GM12873 (cell line): ENCODE results near the gene APC2.

Source experiments
- TF ChIP-seq, protein P1 (sequence below): IDR thresholded peaks from 2 replicates; pipeline ENCODE4 v1.5.1; 2012; ENCODE audit warnings: low read depth, mild to moderate bottlenecking, moderate library complexity, low read length, control low read depth; ENCODE audit not compliant: insufficient read depth; ENCODE audit errors: missing control alignments

The APC2 gene

GRCh38 chr19:1406774-1407527, 43.0 kb upstream of the APC2 start:
- TF ChIP-seq, protein P1, sequence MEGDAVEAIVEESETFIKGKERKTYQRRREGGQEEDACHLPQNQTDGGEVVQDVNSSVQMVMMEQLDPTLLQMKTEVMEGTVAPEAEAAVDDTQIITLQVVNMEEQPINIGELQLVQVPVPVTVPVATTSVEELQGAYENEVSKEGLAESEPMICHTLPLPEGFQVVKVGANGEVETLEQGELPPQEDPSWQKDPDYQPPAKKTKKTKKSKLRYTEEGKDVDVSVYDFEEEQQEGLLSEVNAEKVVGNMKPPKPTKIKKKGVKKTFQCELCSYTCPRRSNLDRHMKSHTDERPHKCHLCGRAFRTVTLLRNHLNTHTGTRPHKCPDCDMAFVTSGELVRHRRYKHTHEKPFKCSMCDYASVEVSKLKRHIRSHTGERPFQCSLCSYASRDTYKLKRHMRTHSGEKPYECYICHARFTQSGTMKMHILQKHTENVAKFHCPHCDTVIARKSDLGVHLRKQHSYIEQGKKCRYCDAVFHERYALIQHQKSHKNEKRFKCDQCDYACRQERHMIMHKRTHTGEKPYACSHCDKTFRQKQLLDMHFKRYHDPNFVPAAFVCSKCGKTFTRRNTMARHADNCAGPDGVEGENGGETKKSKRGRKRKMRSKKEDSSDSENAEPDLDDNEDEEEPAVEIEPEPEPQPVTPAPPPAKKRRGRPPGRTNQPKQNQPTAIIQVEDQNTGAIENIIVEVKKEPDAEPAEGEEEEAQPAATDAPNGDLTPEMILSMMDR, result peak; percentile 61

- TF ChIP-seq, protein P1, result no peak
Measured at GRCh38 chr19:1407528-1408299, 42.2 kb upstream of the APC2 start, which contains the start of gene DAZAP1. DAZAP1 (plus strand) TSS chr19:1407586; CDS start chr19:1407774, 188 bp downstream.

DNA sequence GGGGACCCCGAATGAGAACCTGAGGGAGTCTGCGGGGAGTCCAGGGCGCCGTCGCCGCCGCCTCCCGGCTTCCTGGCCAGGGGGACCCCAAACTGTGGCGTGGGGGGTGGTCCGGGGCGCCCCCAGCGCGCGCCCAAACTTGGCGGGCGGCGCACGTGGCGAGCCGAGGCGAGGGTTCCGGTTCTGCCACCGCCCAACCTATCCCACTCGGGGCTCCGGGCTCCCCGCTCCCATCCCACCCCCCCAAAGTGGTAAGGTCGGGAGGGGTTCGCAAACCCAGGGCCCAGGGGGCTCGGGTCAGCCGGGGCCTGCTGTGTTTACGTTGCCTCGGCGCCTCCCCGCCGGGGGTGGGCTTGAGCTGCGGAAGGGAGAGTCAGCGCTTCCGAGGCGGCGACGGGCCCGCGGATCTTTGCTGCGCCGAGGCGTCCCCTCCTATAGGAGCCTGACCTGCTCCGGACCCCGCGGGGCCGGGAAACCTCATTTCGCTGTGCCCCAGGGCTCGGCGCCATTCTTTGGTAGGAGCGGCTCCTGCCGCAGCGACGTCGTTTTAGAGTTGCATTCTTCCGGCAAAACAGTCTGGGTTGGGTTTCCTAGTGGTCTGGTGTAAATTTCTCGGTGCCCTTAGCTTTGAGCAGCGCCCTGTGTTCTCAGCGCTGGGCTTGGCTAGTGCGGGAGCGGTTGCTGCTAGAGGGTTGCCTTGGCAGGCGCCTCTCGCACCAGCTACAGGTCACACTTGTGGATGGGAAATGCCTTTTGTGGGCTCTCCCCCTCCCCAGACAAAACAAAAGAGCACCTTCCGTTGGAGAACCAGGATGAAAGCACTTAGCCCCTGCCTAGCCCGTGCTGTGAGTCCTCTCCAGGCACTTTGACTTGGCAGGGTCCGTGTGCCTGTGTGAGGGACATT, 41.4 kb upstream of the APC2 start:
- TF ChIP-seq, protein P1, result no peak

GRCh38 chr19:1409204-1410005, 40.5 kb upstream of the APC2 start:
- TF ChIP-seq, protein P1, result no peak

DNA sequence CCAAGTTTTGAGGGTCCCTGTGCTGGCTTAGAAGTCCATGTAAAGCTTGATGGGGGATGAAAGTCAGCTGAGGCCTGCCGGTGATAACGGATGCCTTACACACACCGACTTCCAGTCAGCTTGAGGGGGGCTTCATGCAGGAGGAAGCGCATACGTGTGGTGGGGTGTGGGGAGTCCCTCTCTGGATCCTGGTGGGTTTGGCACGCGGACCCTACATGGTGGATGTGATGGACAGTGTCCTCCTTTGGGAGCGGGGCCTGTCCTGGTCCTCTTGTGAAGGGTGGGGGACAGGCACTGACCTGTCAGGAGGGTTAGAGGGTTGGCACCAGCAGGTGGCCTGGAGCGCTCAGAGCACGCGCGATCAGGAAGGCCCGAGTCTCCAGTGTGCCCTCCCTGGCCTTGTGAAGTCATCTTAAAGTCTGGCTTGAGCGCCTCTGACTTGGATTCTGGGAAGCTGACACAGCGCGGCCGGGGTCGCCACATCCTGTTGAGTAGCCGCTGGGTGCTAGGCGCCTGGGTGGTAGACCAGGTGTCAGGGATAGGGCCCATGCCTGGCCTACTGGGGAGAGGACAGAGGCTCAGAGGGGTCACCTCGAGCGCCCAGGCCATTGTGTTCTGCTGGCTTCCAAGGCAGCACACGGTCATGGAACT, 39.7 kb upstream of the APC2 start:
- TF ChIP-seq, protein P1, result no peak

GRCh38 chr19:1410789-1411188, 39.1 kb upstream of the APC2 start:
- TF ChIP-seq, protein P1, result no peak
